ENCODE measurements around the gene DMRT1.
A peak's percentile ranks its signal among the peaks of the same experiment; 100 is the strongest.

The DMRT1 gene

GRCh38 chr9:1007312-1007711 is 165.8 kb downstream of the DMRT1 start:
- Histone ChIP-seq H3K4me1 (ENCODE audit: control extremely low read depth in 1 of 4, control insufficient read depth in 4 of 4, insufficient read depth in 4 of 4, low read length in 3 of 4) (peaks cover 0 to 5% (median 0%) of the 10 kb centered on the region in 4 experiments), H3K4me3 (ENCODE audit: control insufficient read depth in 1 of 7, extremely low read depth in 1 of 7, insufficient read depth in 4 of 7, low read depth in 2 of 7, low read length in 6 of 7) (no peak overlapping the region), H3K27ac (ENCODE audit: insufficient read depth in 1 of 2, low read depth in 1 of 2, low read length in 2 of 2, poor library complexity in 1 of 2, severe bottlenecking in 2 of 2) (no peak overlapping the region), H3K27me3 (replicated peaks in 2 of 5; ENCODE audit: control insufficient read depth in 4 of 5, insufficient read depth in 5 of 5, low read length in 4 of 5) (peaks cover 2 to 6% (median 4%) of the 10 kb centered on the region in 5 experiments), H3K36me3 (ENCODE audit: control insufficient read depth in 4 of 4, insufficient read depth in 4 of 4, low read length in 3 of 4) (no peaks in the 10 kb centered on the region), H3K9me3 (ENCODE audit: control extremely low read depth in 1 of 5, control insufficient read depth in 4 of 5, insufficient read depth in 2 of 5, low read depth in 1 of 5, low read length in 4 of 5) (no peaks in the 10 kb centered on the region)
- POLR2A ChIA-PET = no interaction called here
- no peak for DNase-seq
- CTCF ChIA-PET = interaction anchor here (0.9 to 6.8 kb wide), 5 partner anchors 34 to 395 kb away, joined by 3 to 108 read pairs (median 4); no protein-coding TSS in a partner anchor
- no CpG with 5 or more reads among the region's 3 CpGs for WGBS (ENCODE audit: insufficient coverage)

GRCh38 chr9:1008216-1008615 is 166.7 kb downstream of the DMRT1 start:
- CTCF ChIA-PET = interaction anchor here (0.6 to 6.8 kb wide), 12 partner anchors 8 to 141 kb away, joined by 3 to 108 read pairs (median 9); no protein-coding TSS in a partner anchor
- 92% methylated on average over 2 of the region's 3 CpGs for WGBS (ENCODE audit: insufficient coverage)
- no peaks in the 10 kb centered on the region for H3K36me3 ChIP-seq (ENCODE audit: control insufficient read depth in 4 of 4, insufficient read depth in 4 of 4, low read length in 3 of 4)
- H3K4me3 ChIP-seq (ENCODE audit: control insufficient read depth in 1 of 7, extremely low read depth in 1 of 7, insufficient read depth in 4 of 7, low read depth in 2 of 7, low read length in 6 of 7) = no peak overlapping the region
- peaks cover 0 to 5% (median 0%) of the 10 kb centered on the region in 4 experiments for H3K4me1 ChIP-seq (ENCODE audit: control extremely low read depth in 1 of 4, control insufficient read depth in 4 of 4, insufficient read depth in 4 of 4, low read length in 3 of 4)
- no peak overlapping the region for H3K27ac ChIP-seq (ENCODE audit: insufficient read depth in 1 of 2, low read depth in 1 of 2, low read length in 2 of 2, poor library complexity in 1 of 2, severe bottlenecking in 2 of 2)
- H3K9me3 ChIP-seq (ENCODE audit: control extremely low read depth in 1 of 5, control insufficient read depth in 4 of 5, insufficient read depth in 2 of 5, low read depth in 1 of 5, low read length in 4 of 5) = no peaks in the 10 kb centered on the region
- POLR2A ChIA-PET = no interaction called here
- peaks cover 0 to 6% (median 2%) of the 10 kb centered on the region in 5 experiments for H3K27me3 ChIP-seq (replicated peaks in 2 of 5; ENCODE audit: control insufficient read depth in 4 of 5, insufficient read depth in 5 of 5, low read length in 4 of 5)
- DNase-seq = no peak

GRCh38 chr9:1009101-1009707 is 167.7 kb downstream of the DMRT1 start:
- Histone ChIP-seq H3K4me3 (ENCODE audit: control insufficient read depth in 1 of 7, extremely low read depth in 1 of 7, insufficient read depth in 4 of 7, low read depth in 2 of 7, low read length in 6 of 7) (no peak overlapping the region), H3K4me1 (ENCODE audit: control extremely low read depth in 1 of 4, control insufficient read depth in 4 of 4, insufficient read depth in 4 of 4, low read length in 3 of 4) (peaks cover 0 to 5% (median 0%) of the 10 kb centered on the region in 4 experiments), H3K27ac (ENCODE audit: insufficient read depth in 1 of 2, low read depth in 1 of 2, low read length in 2 of 2, poor library complexity in 1 of 2, severe bottlenecking in 2 of 2) (no peak overlapping the region), H3K9me3 (ENCODE audit: control extremely low read depth in 1 of 5, control insufficient read depth in 4 of 5, insufficient read depth in 2 of 5, low read depth in 1 of 5, low read length in 4 of 5) (no peaks in the 10 kb centered on the region), H3K27me3 (replicated peaks in 2 of 5; ENCODE audit: control insufficient read depth in 4 of 5, insufficient read depth in 5 of 5, low read length in 4 of 5) (peaks cover 0 to 6% (median 1%) of the 10 kb centered on the region in 5 experiments), H3K36me3 (ENCODE audit: control insufficient read depth in 4 of 4, insufficient read depth in 4 of 4, low read length in 3 of 4) (no peaks in the 10 kb centered on the region)
- WGBS (ENCODE audit: insufficient coverage) = under 1% methylated on average over 12 of the region's 14 CpGs
- ChIA-PET CTCF (interaction anchor here (0.7 to 6.8 kb wide), 23 partner anchors 9 to 662 kb away, joined by 3 to 108 read pairs (median 5); no protein-coding TSS in a partner anchor), POLR2A (no interaction called here)
- DNase-seq = peak; percentile 80 to 88 (median 84)

- H3K9me3 ChIP-seq (ENCODE audit: control extremely low read depth in 1 of 5, control insufficient read depth in 4 of 5, insufficient read depth in 2 of 5, low read depth in 1 of 5, low read length in 4 of 5) = no peaks in the 10 kb centered on the region
- peaks cover 0 to 3% (median 0%) of the 10 kb centered on the region in 4 experiments for H3K4me1 ChIP-seq (ENCODE audit: control extremely low read depth in 1 of 4, control insufficient read depth in 4 of 4, insufficient read depth in 4 of 4, low read length in 3 of 4)
- peak in 2 of 3 donors; percentile 10 to 24 for DNase-seq
- ChIA-PET CTCF (interaction anchor here (0.8 to 6.8 kb wide), 3 partner anchors 16 to 122 kb away, joined by 3 to 108 read pairs (median 3); no protein-coding TSS in a partner anchor), POLR2A (no interaction called here)
- H3K4me3 ChIP-seq (ENCODE audit: control insufficient read depth in 1 of 7, extremely low read depth in 1 of 7, insufficient read depth in 4 of 7, low read depth in 2 of 7, low read length in 6 of 7) = no peak overlapping the region
- 0% methylated on average over 1 of the region's 5 CpGs for WGBS (ENCODE audit: insufficient coverage)
- no peak overlapping the region for H3K27ac ChIP-seq (ENCODE audit: insufficient read depth in 1 of 2, low read depth in 1 of 2, low read length in 2 of 2, poor library complexity in 1 of 2, severe bottlenecking in 2 of 2)
- no peaks in the 10 kb centered on the region for H3K36me3 ChIP-seq (ENCODE audit: control insufficient read depth in 4 of 4, insufficient read depth in 4 of 4, low read length in 3 of 4)
- H3K27me3 ChIP-seq (replicated peaks in 2 of 5; ENCODE audit: control insufficient read depth in 4 of 5, insufficient read depth in 5 of 5, low read length in 4 of 5) = peaks cover 0 to 6% (median 2%) of the 10 kb centered on the region in 5 experiments
Observed at GRCh38 chr9:1013021-1013420, 171.5 kb downstream of the DMRT1 start.

GRCh38 chr9:1014225-1014624 is 172.7 kb downstream of the DMRT1 start:
- Histone ChIP-seq H3K4me3 (ENCODE audit: control insufficient read depth in 1 of 7, extremely low read depth in 1 of 7, insufficient read depth in 4 of 7, low read depth in 2 of 7, low read length in 6 of 7) (no peak overlapping the region), H3K9me3 (ENCODE audit: control extremely low read depth in 1 of 5, control insufficient read depth in 4 of 5, insufficient read depth in 2 of 5, low read depth in 1 of 5, low read length in 4 of 5) (no peaks in the 10 kb centered on the region), H3K36me3 (ENCODE audit: control insufficient read depth in 4 of 4, insufficient read depth in 4 of 4, low read length in 3 of 4) (no peaks in the 10 kb centered on the region), H3K27me3 (replicated peaks in 2 of 5; ENCODE audit: control insufficient read depth in 4 of 5, insufficient read depth in 5 of 5, low read length in 4 of 5) (peaks cover 0 to 5% (median 3%) of the 10 kb centered on the region in 5 experiments), H3K27ac (ENCODE audit: insufficient read depth in 1 of 2, low read depth in 1 of 2, low read length in 2 of 2, poor library complexity in 1 of 2, severe bottlenecking in 2 of 2) (no peak overlapping the region), H3K4me1 (ENCODE audit: control extremely low read depth in 1 of 4, control insufficient read depth in 4 of 4, insufficient read depth in 4 of 4, low read length in 3 of 4) (peaks cover 0 to 5% (median 0%) of the 10 kb centered on the region in 4 experiments)
- DNase-seq = no peak
- POLR2A ChIA-PET = no interaction called here
- CTCF ChIA-PET = no interaction called here
- WGBS (ENCODE audit: insufficient coverage) = 100% methylated on average over 1 of the region's 4 CpGs

GRCh38 chr9:1014640-1015039 is 173.1 kb downstream of the DMRT1 start:
- H3K27ac ChIP-seq (ENCODE audit: insufficient read depth in 1 of 2, low read depth in 1 of 2, low read length in 2 of 2, poor library complexity in 1 of 2, severe bottlenecking in 2 of 2) = no peak overlapping the region
- peaks cover 0 to 3% (median 0%) of the 10 kb centered on the region in 4 experiments for H3K4me1 ChIP-seq (ENCODE audit: control extremely low read depth in 1 of 4, control insufficient read depth in 4 of 4, insufficient read depth in 4 of 4, low read length in 3 of 4)
- no peak for DNase-seq
- no peaks in the 10 kb centered on the region for H3K9me3 ChIP-seq (ENCODE audit: control extremely low read depth in 1 of 5, control insufficient read depth in 4 of 5, insufficient read depth in 2 of 5, low read depth in 1 of 5, low read length in 4 of 5)
- no peak overlapping the region for H3K4me3 ChIP-seq (ENCODE audit: control insufficient read depth in 1 of 7, extremely low read depth in 1 of 7, insufficient read depth in 4 of 7, low read depth in 2 of 7, low read length in 6 of 7)
- no peaks in the 10 kb centered on the region for H3K36me3 ChIP-seq (ENCODE audit: control insufficient read depth in 4 of 4, insufficient read depth in 4 of 4, low read length in 3 of 4)
- CTCF ChIA-PET = no interaction called here
- POLR2A ChIA-PET = no interaction called here
- H3K27me3 ChIP-seq (replicated peaks in 2 of 5; ENCODE audit: control insufficient read depth in 4 of 5, insufficient read depth in 5 of 5, low read length in 4 of 5) = peaks cover 0 to 6% (median 3%) of the 10 kb centered on the region in 5 experiments
- no CpG with 5 or more reads among the region's 2 CpGs for WGBS (ENCODE audit: insufficient coverage)

GRCh38 chr9:1018121-1018520 is 176.6 kb downstream of the DMRT1 start:
- no peaks in the 10 kb centered on the region for H3K36me3 ChIP-seq (ENCODE audit: control insufficient read depth in 4 of 4, insufficient read depth in 4 of 4, low read length in 3 of 4)
- CTCF ChIA-PET = interaction anchor here (2.9 kb wide), 1 partner anchor 9 kb away, joined by 24 read pairs; no protein-coding TSS in a partner anchor
- 12% methylated on average over 8 of the region's 10 CpGs for WGBS (ENCODE audit: insufficient coverage)
- peaks cover 0 to 13% (median 0%) of the 10 kb centered on the region in 5 experiments for H3K9me3 ChIP-seq (ENCODE audit: control extremely low read depth in 1 of 5, control insufficient read depth in 4 of 5, insufficient read depth in 2 of 5, low read depth in 1 of 5, low read length in 4 of 5)
- peaks cover 2 to 23% (median 8%) of the 10 kb centered on the region in 5 experiments for H3K27me3 ChIP-seq (replicated peaks in 2 of 5; ENCODE audit: control insufficient read depth in 4 of 5, insufficient read depth in 5 of 5, low read length in 4 of 5)
- H3K4me1 ChIP-seq (ENCODE audit: control extremely low read depth in 1 of 4, control insufficient read depth in 4 of 4, insufficient read depth in 4 of 4, low read length in 3 of 4) = peaks cover 0 to 3% (median 0%) of the 10 kb centered on the region in 4 experiments
- H3K27ac ChIP-seq (ENCODE audit: insufficient read depth in 1 of 2, low read depth in 1 of 2, low read length in 2 of 2, poor library complexity in 1 of 2, severe bottlenecking in 2 of 2) = no peak overlapping the region
- peak; percentile 69 to 82 (median 78) for DNase-seq
- H3K4me3 ChIP-seq (ENCODE audit: control insufficient read depth in 1 of 7, extremely low read depth in 1 of 7, insufficient read depth in 4 of 7, low read depth in 2 of 7, low read length in 6 of 7) = no peak overlapping the region
- POLR2A ChIA-PET = no interaction called here

Data from common myeloid progenitor, CD34-positive (primary cell).